CD14-positive monocyte (primary cell): ENCODE measurements around the gene ANKAR. TPM values are rescaled to one million over a fixed set of nuclear protein-coding genes. Genes with fewer than 3 reads are reported as not detected.

Source experiments
- DNase-seq, 3 donors: peaks; one replicate each; pipeline ENCODE4 v3.0.0-alpha.2; 2011 to 2022
- H2AFZ ChIP-seq: 2 replicates; pipeline ENCODE4 v1.6.0; 2012; ENCODE audit warnings: mild to moderate bottlenecking, low read depth, low read length, inconsistent platforms; ENCODE audit not compliant: insufficient read depth, poor library complexity, severe bottlenecking
- H3K27ac ChIP-seq, 2 donors: 1 replicate in 1 of 2; 2 replicates in 1 of 2; pipeline ENCODE4 v1.5.1; 2012 to 2013; ENCODE audit warnings: low read length in 2 of 2, control low read depth in 1 of 2, inconsistent platforms in 1 of 2, low read depth in 1 of 2, mild to moderate bottlenecking in 1 of 2
- H3K27me3 ChIP-seq, 2 donors: one replicate each; pipeline versions ENCODE4 v1.6.0 to v1.6.1; 2011 to 2013; ENCODE audit warnings: low read length in 2 of 2; ENCODE audit not compliant: control insufficient read depth in 2 of 2, insufficient read depth in 2 of 2
- H3K36me3 ChIP-seq, 2 donors: replicated peaks in 1 of 2; 1 replicate in 1 of 2; 2 replicates in 1 of 2; pipeline versions ENCODE4 v1.5.1 to v1.6.1; 2012 to 2013; ENCODE audit warnings: low read length in 2 of 2, control low read depth in 1 of 2, inconsistent platforms in 1 of 2, mild to moderate bottlenecking in 1 of 2; ENCODE audit not compliant: insufficient read depth in 2 of 2, control insufficient read depth in 1 of 2
- H3K4me1 ChIP-seq, 2 donors: 1 replicate in 1 of 2; 2 replicates in 1 of 2; pipeline versions ENCODE4 v1.5.1 to v1.6.1; 2012 to 2013; ENCODE audit warnings: low read length in 2 of 2, control low read depth in 1 of 2, inconsistent platforms in 1 of 2, mild to moderate bottlenecking in 1 of 2, moderate library complexity in 1 of 2; ENCODE audit not compliant: insufficient read depth in 2 of 2, control insufficient read depth in 1 of 2
- H3K4me2 ChIP-seq: replicated peaks from 2 replicates; pipeline ENCODE3; 2012; ENCODE audit warnings: low read length, moderate library complexity, mild to moderate bottlenecking; ENCODE audit not compliant: poor library complexity, severe bottlenecking; ENCODE audit errors: extremely low read depth
- H3K4me3 ChIP-seq, 3 experiments: fragments of 200-600 bp in 1 of 3; sonication (generic) in 1 of 3; replicated peaks in 1 of 3; 1 replicate in 2 of 3; 2 replicates in 1 of 3; pipeline ENCODE4 v1.5.1; 2011 to 2013; ENCODE audit warnings: low read length in 3 of 3, mild to moderate bottlenecking in 3 of 3, control low read depth in 2 of 3, low read depth in 2 of 3, inconsistent platforms in 1 of 3, moderate library complexity in 1 of 3
- H3K79me2 ChIP-seq: 2 replicates; pipeline ENCODE4 v1.6.0; 2012; ENCODE audit warnings: mild to moderate bottlenecking, control low read depth, inconsistent platforms, low read length, moderate library complexity; ENCODE audit not compliant: insufficient read depth
- H3K9ac ChIP-seq: 2 replicates; pipeline ENCODE4 v1.6.0; 2017; ENCODE audit warnings: low read length, mild to moderate bottlenecking; ENCODE audit not compliant: insufficient read depth, poor library complexity, severe bottlenecking
- H3K9me3 ChIP-seq, 2 donors: replicated peaks in 1 of 2; 1 replicate in 1 of 2; 2 replicates in 1 of 2; pipeline versions ENCODE4 v1.5.1 to v1.6.1; 2012 to 2013; ENCODE audit warnings: low read length in 2 of 2, control low read depth in 1 of 2; ENCODE audit not compliant: control insufficient read depth in 1 of 2, insufficient read depth in 1 of 2
- H4K20me1 ChIP-seq: 2 replicates; pipeline ENCODE4 v1.6.0; 2012; ENCODE audit warnings: mild to moderate bottlenecking, low read length, control low read depth, moderate library complexity; ENCODE audit not compliant: insufficient read depth
- H3K27ac Mint-ChIP-seq, 7 donors: one replicate each; pipeline ENCODE4 v1.8.0; 2020; ENCODE audit warnings: mild to moderate bottlenecking in 7 of 7, mixed read lengths in 7 of 7, moderate library complexity in 6 of 7, inconsistent platforms in 2 of 7
- H3K27me3 Mint-ChIP-seq, 3 donors: one replicate each; pipeline ENCODE4 v1.8.0; 2021 to 2022; ENCODE audit warnings: low read depth in 3 of 3, mild to moderate bottlenecking in 3 of 3, mixed read lengths in 3 of 3, moderate library complexity in 3 of 3, inconsistent platforms in 1 of 3
- H3K36me3 Mint-ChIP-seq, 2 donors: one replicate each; pipeline ENCODE4 v1.8.0; 2020; ENCODE audit warnings: mixed read lengths in 2 of 2, inconsistent platforms in 1 of 2, mild to moderate bottlenecking in 1 of 2
- H3K4me1 Mint-ChIP-seq: one replicate; pipeline ENCODE4 v1.8.0; 2020; ENCODE audit warnings: mild to moderate bottlenecking, mixed read lengths
- H3K4me3 Mint-ChIP-seq, 2 donors: one replicate each; pipeline ENCODE4 v1.8.0; 2020; ENCODE audit warnings: mild to moderate bottlenecking in 2 of 2, mixed read lengths in 2 of 2, moderate library complexity in 1 of 2
- H3K9me3 Mint-ChIP-seq, 7 donors: one replicate each; pipeline ENCODE4 v1.8.0; 2020 to 2022; ENCODE audit warnings: mixed read lengths in 7 of 7, mild to moderate bottlenecking in 6 of 7, moderate library complexity in 6 of 7, inconsistent platforms in 2 of 7
- WGBS: methylation state at CpG from one replicate; pipeline ENCODE4 v1.1.5; 2013; ENCODE audit warnings: missing lambda C conversion rate; ENCODE audit not compliant: insufficient coverage; 5-methylcytosine and 5-hydroxymethylcytosine counted together
- intact Hi-C, 2 donors: fragments of 100-400 bp; cut with micrococcal nuclease; formaldehyde crosslinking; loops; one replicate each; pipeline versions ENCODE4 v1.15.0 to v1.15.1; 2023
- polyA plus RNA-seq, 3 donors: library from polyadenylated mRNA; depleted of rRNA in 1 of 3; unstranded in 2 of 3; stranded (reverse) in 1 of 3; fragments of 300-500 nt in 2 of 3; fragments of >200 nt in 1 of 3; fragmentation: Illumina TruSeq in 2 of 3; gene quantifications; 1 replicate in 2 of 3; 2 replicates in 1 of 3; pipeline ENCODE4 v1.2.3, GENCODE V29; 2012 to 2021
- TF ChIP-seq, protein P1 (sequence below): fragments of 200-600 bp; IDR thresholded peaks from one replicate; pipeline ENCODE4 v1.8.0; 2022; ENCODE audit warnings: antibody characterized with exemption, mild to moderate bottlenecking

The ANKAR gene
- polyA plus RNA-seq, 3 donors, result 1.1 to 2.3 (median 1.4) TPM

DNA sequence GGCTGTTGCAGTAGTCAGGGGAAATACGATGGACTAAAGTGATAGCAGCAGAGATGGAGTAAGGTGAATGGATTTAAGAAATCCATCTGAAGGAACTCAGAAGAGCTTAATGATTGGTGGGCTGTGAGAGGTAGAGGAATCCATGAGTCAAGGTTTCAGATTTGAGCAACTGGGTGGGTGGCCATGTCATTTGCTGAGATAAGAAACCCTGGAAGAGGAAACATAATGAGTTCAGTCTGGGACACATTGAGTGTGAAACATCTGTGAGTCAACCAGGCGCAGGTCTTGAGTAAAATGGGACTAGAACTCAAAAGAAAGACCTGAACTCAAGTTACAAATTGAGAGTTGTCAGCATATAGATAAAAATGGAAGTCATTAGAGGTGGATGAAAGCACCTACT lies 32.9 kb upstream of the ANKAR start:
- Mint-ChIP-seq H3K27me3 (no peaks in the 10 kb centered on the region), H3K36me3 (no peaks in the 10 kb centered on the region), H3K9me3 (no peaks in the 10 kb centered on the region), H3K4me1 (no peaks in the 10 kb centered on the region), H3K27ac (no peak overlapping the region), H3K4me3 (no peak overlapping the region)
- DNase-seq, result no peak
- Histone ChIP-seq H4K20me1 (no peaks in the 10 kb centered on the region), H3K9ac (no peak overlapping the region), H3K27me3 (no peaks in the 10 kb centered on the region), H3K4me2 (no peak overlapping the region), H3K4me1 (no peaks in the 10 kb centered on the region), H3K4me3 (no peak overlapping the region), H3K36me3 (no peaks in the 10 kb centered on the region), H2AFZ (peak overlapping the region; percentile 2), H3K9me3 (no peaks in the 10 kb centered on the region), H3K79me2 (no peaks in the 10 kb centered on the region), H3K27ac (no peak overlapping the region)
- intact Hi-C loops, result no loop called here
- TF ChIP-seq, protein P1, sequence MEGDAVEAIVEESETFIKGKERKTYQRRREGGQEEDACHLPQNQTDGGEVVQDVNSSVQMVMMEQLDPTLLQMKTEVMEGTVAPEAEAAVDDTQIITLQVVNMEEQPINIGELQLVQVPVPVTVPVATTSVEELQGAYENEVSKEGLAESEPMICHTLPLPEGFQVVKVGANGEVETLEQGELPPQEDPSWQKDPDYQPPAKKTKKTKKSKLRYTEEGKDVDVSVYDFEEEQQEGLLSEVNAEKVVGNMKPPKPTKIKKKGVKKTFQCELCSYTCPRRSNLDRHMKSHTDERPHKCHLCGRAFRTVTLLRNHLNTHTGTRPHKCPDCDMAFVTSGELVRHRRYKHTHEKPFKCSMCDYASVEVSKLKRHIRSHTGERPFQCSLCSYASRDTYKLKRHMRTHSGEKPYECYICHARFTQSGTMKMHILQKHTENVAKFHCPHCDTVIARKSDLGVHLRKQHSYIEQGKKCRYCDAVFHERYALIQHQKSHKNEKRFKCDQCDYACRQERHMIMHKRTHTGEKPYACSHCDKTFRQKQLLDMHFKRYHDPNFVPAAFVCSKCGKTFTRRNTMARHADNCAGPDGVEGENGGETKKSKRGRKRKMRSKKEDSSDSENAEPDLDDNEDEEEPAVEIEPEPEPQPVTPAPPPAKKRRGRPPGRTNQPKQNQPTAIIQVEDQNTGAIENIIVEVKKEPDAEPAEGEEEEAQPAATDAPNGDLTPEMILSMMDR, result no peak
- WGBS, result 100% methylated on average over 2 of the region's 2 CpGs

DNA sequence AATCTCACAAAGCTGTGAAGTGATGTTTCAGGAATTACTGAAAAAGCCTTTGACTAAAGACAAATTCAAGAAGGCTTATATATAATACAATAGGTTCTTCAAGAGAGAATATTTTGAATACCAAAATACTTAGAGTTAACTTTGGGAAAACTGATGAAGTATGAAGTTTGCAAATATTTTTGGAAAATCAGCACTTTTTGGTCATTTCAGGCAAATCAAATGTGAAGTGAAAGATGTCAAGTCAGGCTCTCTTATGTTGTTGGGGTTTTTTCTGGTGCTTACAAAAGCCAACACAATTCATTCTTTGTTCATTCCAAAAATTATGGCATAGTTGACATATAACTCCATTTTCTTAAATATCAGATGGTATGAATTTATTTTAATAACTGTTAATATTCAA lies 27.9 kb upstream of the ANKAR start:
- intact Hi-C loops, result no loop called here
- Mint-ChIP-seq H3K4me1 (no peaks in the 10 kb centered on the region), H3K27me3 (no peaks in the 10 kb centered on the region), H3K27ac (no peak overlapping the region), H3K4me3 (no peak overlapping the region), H3K36me3 (no peaks in the 10 kb centered on the region), H3K9me3 (peaks cover 0 to 12% (median 3%) of the 10 kb centered on the region in 7 donors)
- Histone ChIP-seq H3K9me3 (no peaks in the 10 kb centered on the region), H3K27ac (no peak overlapping the region), H2AFZ (no peak overlapping the region), H3K36me3 (no peaks in the 10 kb centered on the region), H3K27me3 (no peaks in the 10 kb centered on the region), H3K9ac (no peak overlapping the region), H3K4me1 (no peaks in the 10 kb centered on the region), H4K20me1 (no peaks in the 10 kb centered on the region), H3K4me3 (no peak overlapping the region), H3K79me2 (no peaks in the 10 kb centered on the region), H3K4me2 (no peak overlapping the region)
- DNase-seq, result no peak
- TF ChIP-seq, protein P1, result no peak
